HepG2 (cell line): ENCODE data around the gene SMAD3. TPM values are rescaled to one million over a fixed set of nuclear protein-coding genes. Genes with fewer than 3 reads are reported as not detected.
A peak's percentile ranks its signal among the peaks of the same experiment; 100 is the strongest.

Experiments used
- ATAC-seq: fragments of 200-7000 bp; cut with Tn5 transposase; 3 replicates; pipeline ENCODE4 v1.9.1; 2020; ENCODE audit warnings: mild to moderate bottlenecking, moderate library complexity
- BruUV-seq: library from RNA; stranded (reverse); fragments of 400-500 nt; replicated peaks from 2 replicates; lab custom pipeline; 2021; lab: Mats Ljungman, UMichigan
- CTCF ChIA-PET: fragments of 300-600 bp; formaldehyde crosslinking; extraction: SDS; loops from one replicate; lab custom pipeline; 2021; ENCODE audit warnings: low total read pairs, inconsistent platforms, low intra/inter-chr PET ratio; lab: Yijun Ruan, JAX
- POLR2A ChIA-PET: fragments of 350-600 bp; sonication (Branson Sonifier 250); formaldehyde crosslinking; loops from one replicate; lab custom pipeline; 2020; ENCODE audit warnings: antibody characterized with exemption, inconsistent platforms; lab: Yijun Ruan, JAX
- DNase-seq: peaks from one replicate; pipeline ENCODE4 v3.0.0-alpha.2; 2015; ENCODE audit warnings: low spot score
- FAIRE-seq: peaks from 3 replicates; lab custom pipeline; 2011; peaks lifted over from hg19 to GRCh38; lab: Jason Lieb, UNC
- H2AFZ ChIP-seq: one replicate; pipeline ENCODE4 v1.6.1; 2011; ENCODE audit warnings: low read length, inconsistent platforms
- H3K27ac ChIP-seq: fragments of 300-600 bp; 3 replicates; pipeline ENCODE4 v1.8.0; 2011; ENCODE audit warnings: mixed run types, mild to moderate bottlenecking, mixed read lengths, low read length, inconsistent platforms; ENCODE audit not compliant: insufficient read depth; ENCODE audit errors: extremely low read length
- H3K27me3 ChIP-seq, 2 experiments: fragments of 200-600 bp in 1 of 2; 2 replicates in 1 of 2; 3 replicates in 1 of 2; pipeline versions ENCODE4 v1.6.0 to v1.8.0; 2011; ENCODE audit warnings: low read length in 2 of 2, mild to moderate bottlenecking in 2 of 2, moderate library complexity in 2 of 2, inconsistent platforms in 1 of 2; ENCODE audit not compliant: insufficient read depth in 2 of 2, control insufficient read depth in 1 of 2
- H3K36me3 ChIP-seq, 2 experiments: fragments of 200-600 bp in 1 of 2; replicated peaks in 1 of 2; 2 replicates in 1 of 2; 3 replicates in 1 of 2; pipeline versions ENCODE4 v1.5.1 to v1.8.0; 2011; ENCODE audit warnings: low read length in 2 of 2, inconsistent platforms in 1 of 2; ENCODE audit not compliant: insufficient read depth in 2 of 2, control insufficient read depth in 1 of 2
- H3K4me1 ChIP-seq: 2 replicates; pipeline ENCODE4 v1.5.1; 2012; ENCODE audit warnings: low read length, inconsistent platforms; ENCODE audit not compliant: insufficient read depth
- H3K4me2 ChIP-seq: 2 replicates; pipeline ENCODE4 v1.6.0; 2011; ENCODE audit warnings: low read depth, low read length, inconsistent platforms
- H3K4me3 ChIP-seq, 3 experiments: fragments of 200-600 bp in 1 of 3; sonication (generic), shearing (Covaris generic) in 1 of 3; replicated peaks in 1 of 3; 2 replicates each; pipeline ENCODE4 v1.5.1; 2011 to 2016; ENCODE audit warnings: low read length in 3 of 3, inconsistent platforms in 2 of 3, low read depth in 2 of 3, mild to moderate bottlenecking in 2 of 3, control low read depth in 1 of 3, mixed read lengths in 1 of 3; ENCODE audit not compliant: insufficient read depth in 1 of 3
- H3K79me2 ChIP-seq: one replicate; pipeline ENCODE4 v1.6.1; 2011; ENCODE audit warnings: low read length, inconsistent platforms; ENCODE audit not compliant: insufficient read depth
- H3K9ac ChIP-seq: 2 replicates; pipeline ENCODE4 v1.6.0; 2011; ENCODE audit warnings: mild to moderate bottlenecking, low read depth, low read length, inconsistent platforms; ENCODE audit not compliant: insufficient read depth
- H3K9me3 ChIP-seq: 2 replicates; pipeline ENCODE4 v1.5.1; 2012; ENCODE audit warnings: mild to moderate bottlenecking, low read length
- H4K20me1 ChIP-seq: 2 replicates; pipeline ENCODE4 v1.6.0; 2011; ENCODE audit warnings: inconsistent platforms, mild to moderate bottlenecking, low read length, moderate library complexity; ENCODE audit not compliant: insufficient read depth
- POGK ChIP-seq: sonication (generic); formaldehyde crosslinking; conservative IDR thresholded peaks from 2 replicates; pipeline ENCODE4 v1.8.0; 2022; ENCODE audit warnings: mild to moderate bottlenecking, moderate library complexity, missing genetic modification reagents
- ZFP37 ChIP-seq: sonication (generic); formaldehyde crosslinking; IDR thresholded peaks from 2 replicates; pipeline ENCODE4 v1.4.0; 2020; ENCODE audit warnings: missing genetic modification reagents, borderline replicate concordance
- ZNF687 ChIP-seq: sonication (generic); formaldehyde crosslinking; IDR thresholded peaks from 2 replicates; pipeline ENCODE4 v1.5.1; 2020; ENCODE audit warnings: mild to moderate bottlenecking, missing genetic modification reagents, moderate library complexity
- ZNF839 ChIP-seq: sonication (generic); formaldehyde crosslinking; IDR thresholded peaks from 2 replicates; pipeline ENCODE4 v1.4.0; 2020; ENCODE audit warnings: missing genetic modification reagents, mild to moderate bottlenecking, borderline replicate concordance
- WGBS: methylation state at CpG from one replicate; pipeline ENCODE4 v1.1.6; 2017; ENCODE audit warnings: low lambda C conversion rate; 5-methylcytosine and 5-hydroxymethylcytosine counted together
- in situ Hi-C: cut with HindIII; loops from 2 replicates; pipeline ENCODE4 v1.10.0; 2017; ENCODE audit warnings: low pct_unique_long_range_greater_than_20kb; ENCODE audit not compliant: extremely low pct_ligation_motif_present
- intact Hi-C: fragments of 100-400 bp; cut with micrococcal nuclease; formaldehyde crosslinking; loops from one replicate; pipeline ENCODE4 v1.10.0; 2022; ENCODE audit not compliant: unreplicated experiment
- polyA plus RNA-seq, 8 experiments: library from polyadenylated mRNA; depleted of rRNA in 3 of 8; stranded (reverse) in 7 of 8; unstranded in 1 of 8; fragments of >200 nt; fragmentation: Illumina TruSeq in 4 of 8; extraction: Trizol in 4 of 8; gene quantifications; 2 replicates each; pipeline versions ENCODE4 v1.2.1 to v1.2.3, GENCODE V29; 2011 to 2016; ENCODE audit warnings: low read depth in 4 of 8, missing spikeins in 1 of 8, mixed read lengths in 1 of 8; ENCODE audit not compliant: insufficient read depth in 1 of 8
- total RNA-seq, 5 experiments: library from RNA; depleted of rRNA; stranded (reverse); fragments of >200 nt; fragmentation: Illumina TruSeq; extraction: Trizol; gene quantifications; 2 replicates each; pipeline ENCODE4 v1.2.3, GENCODE V29; 2016; ENCODE audit warnings: low read depth in 1 of 5

Gene SMAD3
- total and polyA plus RNA-seq, 2 of the 13 experiments (the other 11 are each of a cell fraction or from before 2014, with no cell fraction given), result 8.6 to 56.3 TPM

- FAIRE-seq (no peak), ATAC-seq (no peak), DNase-seq (no peak)
- H2AFZ ChIP-seq, result no peak overlapping the region
- no peaks in the 10 kb centered on the region for H3K27me3 ChIP-seq
- peaks cover 46% of the 10 kb centered on the region for H4K20me1 ChIP-seq
- intact Hi-C loops, result no loop called here
- H3K4me2 ChIP-seq, result no peak overlapping the region
- no peaks in the 10 kb centered on the region for H3K9me3 ChIP-seq
- ChIA-PET CTCF (no interaction called here), POLR2A (interaction anchor here (1.0 to 5.0 kb wide), 2 partner anchors 12 to 29 kb away, joined by 3 to 31 read pairs; partner anchors contain the start of gene SMAD3)
- BruUV-seq, result no TSS peak
- no peak overlapping the region for H3K27ac ChIP-seq
- peaks cover 99% of the 10 kb centered on the region for H3K4me1 ChIP-seq
- peaks cover 94% of the 10 kb centered on the region for H3K79me2 ChIP-seq
- TF ChIP-seq ZNF687 (CRISPR knock-in tag), result 0 out of 2 replicates have a peak, but pooled peaks have one; percentile 11
- no peak for TF ChIP-seq ZFP37
- no peak for TF ChIP-seq POGK (CRISPR knock-in tag)
- TF ChIP-seq ZNF839 (CRISPR knock-in tag), result no peak
- no peak overlapping the region for H3K9ac ChIP-seq
- 91% methylated on average over 13 of the region's 13 CpGs for WGBS
- in situ Hi-C loops, result no loop called here
- H3K36me3 ChIP-seq, result peaks cover 23 to 39% of the 10 kb centered on the region in 2 experiments
- no peak overlapping the region for H3K4me3 ChIP-seq
Observed at GRCh38 chr15:67076147-67076843, 10.9 kb downstream of the SMAD3 start.
